ENCODE results near the gene MIA.

MIA gene

GRCh38 chr19:40742477-40742876 is 32.8 kb upstream of the MIA start:
- Histone ChIP-seq H3K27me3 (ENCODE audit: insufficient read depth, low read length) (no peaks in the 10 kb centered on the region), H2AFZ (ENCODE audit: low read depth, low read length) (no peak overlapping the region), H3K36me3 (ENCODE audit: insufficient read depth, low read length) (peaks cover 22% of the 10 kb centered on the region), H3K4me1 (ENCODE audit: insufficient read depth, low read length) (no peaks in the 10 kb centered on the region), H3K4me3 (ENCODE audit: low read length) (no peak overlapping the region), H3K9me3 (ENCODE audit: low read length) (no peaks in the 10 kb centered on the region)

DNA sequence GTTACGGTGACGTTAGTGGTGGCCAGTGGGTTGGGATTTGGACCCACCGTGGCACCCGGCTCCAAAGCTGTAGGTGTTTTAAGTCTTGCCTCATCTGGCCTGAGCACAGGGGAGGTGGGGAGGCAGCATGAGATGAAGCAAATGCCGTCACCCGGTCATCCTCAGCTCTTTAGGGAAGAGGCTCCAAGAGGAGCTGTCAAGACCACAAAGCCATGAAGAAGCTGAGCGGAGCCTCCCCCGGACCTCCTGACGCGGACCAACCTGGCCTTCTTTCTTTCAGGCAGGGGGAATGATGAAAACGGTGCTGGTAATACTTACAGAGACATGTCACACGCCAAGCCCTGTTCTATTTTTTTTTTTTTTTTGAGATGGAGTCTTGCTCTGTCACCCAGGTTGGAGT is 32.4 kb upstream of the MIA start:
- Histone ChIP-seq H3K36me3 (ENCODE audit: insufficient read depth, low read length) (peaks cover 21% of the 10 kb centered on the region), H3K9me3 (ENCODE audit: low read length) (no peaks in the 10 kb centered on the region), H3K27me3 (ENCODE audit: insufficient read depth, low read length) (no peaks in the 10 kb centered on the region), H3K4me1 (ENCODE audit: insufficient read depth, low read length) (no peaks in the 10 kb centered on the region), H2AFZ (ENCODE audit: low read depth, low read length) (no peak overlapping the region), H3K4me3 (ENCODE audit: low read length) (no peak overlapping the region)

DNA sequence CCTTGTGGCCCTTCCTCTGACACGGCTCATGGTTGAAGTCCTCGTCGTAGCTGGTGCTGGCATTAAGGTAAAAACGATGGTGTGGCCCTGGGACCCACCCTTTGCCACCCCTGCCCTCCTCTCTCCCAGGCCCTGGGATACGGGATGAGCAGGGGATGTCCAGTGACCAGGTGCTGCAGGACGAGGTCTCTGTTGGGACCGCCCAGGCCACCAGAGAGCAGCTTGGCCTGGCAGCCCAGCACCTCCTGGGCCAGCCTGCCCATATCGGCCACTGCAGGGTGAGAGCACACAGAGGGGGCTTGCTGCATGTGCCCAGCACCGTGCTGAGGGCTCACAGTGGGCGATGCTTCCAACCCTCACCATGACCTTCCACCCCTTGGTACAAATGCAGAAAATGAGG is 31.4 kb upstream of the MIA start:
- Histone ChIP-seq H3K4me1 (ENCODE audit: insufficient read depth, low read length) (no peaks in the 10 kb centered on the region), H3K36me3 (ENCODE audit: insufficient read depth, low read length) (peaks cover 15% of the 10 kb centered on the region), H3K4me3 (ENCODE audit: low read length) (no peak overlapping the region), H2AFZ (ENCODE audit: low read depth, low read length) (no peak overlapping the region), H3K27me3 (ENCODE audit: insufficient read depth, low read length) (no peaks in the 10 kb centered on the region), H3K9me3 (ENCODE audit: low read length) (no peaks in the 10 kb centered on the region)

DNA sequence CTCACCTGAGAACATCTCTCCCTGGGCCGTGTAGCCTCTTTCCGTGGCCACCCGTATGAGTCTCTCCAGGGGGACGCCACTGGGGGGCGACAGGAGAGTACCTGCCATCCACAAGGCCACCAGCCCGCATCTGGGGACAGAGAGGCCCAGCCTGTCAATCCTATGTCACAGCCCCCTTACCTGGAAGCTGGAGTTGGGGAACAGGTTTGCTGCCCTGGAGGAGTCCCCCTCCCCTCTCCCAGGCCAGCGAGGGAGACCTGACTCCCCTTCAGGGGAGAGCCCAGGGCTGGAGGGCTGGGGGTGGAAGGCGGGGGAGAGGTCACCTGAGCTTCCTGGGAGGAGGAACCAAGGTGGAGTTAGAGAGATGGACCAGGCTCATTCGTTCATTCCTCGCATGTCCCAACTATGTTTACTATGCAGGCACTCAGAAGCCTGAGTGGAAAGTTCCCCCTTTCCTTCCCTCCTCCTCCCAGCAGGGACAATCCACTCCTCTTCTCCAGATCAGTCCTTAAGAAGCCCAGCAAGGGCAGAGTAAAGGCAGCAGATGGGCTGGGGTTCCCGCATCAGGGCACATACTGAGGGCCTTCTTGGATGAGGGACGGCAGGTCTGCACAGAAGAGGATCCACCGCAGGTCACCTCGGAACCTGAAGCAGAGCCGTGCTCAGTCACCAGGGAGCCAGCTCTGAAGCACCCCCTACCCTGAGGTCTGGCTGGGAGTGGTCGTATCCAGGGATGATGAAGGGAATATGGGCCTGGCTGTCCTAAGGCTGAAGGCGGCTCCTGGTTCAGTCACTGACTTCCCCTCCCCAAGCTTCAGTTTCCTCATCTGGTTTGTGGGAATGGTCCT is 30.5 kb upstream of the MIA start:
- Histone ChIP-seq H3K36me3 (ENCODE audit: insufficient read depth, low read length) (peaks cover 7% of the 10 kb centered on the region), H3K4me3 (ENCODE audit: low read length) (no peak overlapping the region), H3K27me3 (ENCODE audit: insufficient read depth, low read length) (no peaks in the 10 kb centered on the region), H2AFZ (ENCODE audit: low read depth, low read length) (no peak overlapping the region), H3K4me1 (ENCODE audit: insufficient read depth, low read length) (peaks cover 8% of the 10 kb centered on the region), H3K9me3 (ENCODE audit: low read length) (no peaks in the 10 kb centered on the region)

GRCh38 chr19:40745402-40745780 is 29.9 kb upstream of the MIA start:
- Histone ChIP-seq H3K27me3 (ENCODE audit: insufficient read depth, low read length) (no peaks in the 10 kb centered on the region), H2AFZ (ENCODE audit: low read depth, low read length) (no peak overlapping the region), H3K9me3 (ENCODE audit: low read length) (no peaks in the 10 kb centered on the region), H3K36me3 (ENCODE audit: insufficient read depth, low read length) (peaks cover 4% of the 10 kb centered on the region), H3K4me3 (ENCODE audit: low read length) (no peak overlapping the region), H3K4me1 (ENCODE audit: insufficient read depth, low read length) (peaks cover 12% of the 10 kb centered on the region)

- peaks cover 15% of the 10 kb centered on the region for H3K4me1 ChIP-seq (ENCODE audit: insufficient read depth, low read length)
These were observed 27.8 kb upstream of the MIA start for GRCh38 chr19:40747536-40747935.

DNA sequence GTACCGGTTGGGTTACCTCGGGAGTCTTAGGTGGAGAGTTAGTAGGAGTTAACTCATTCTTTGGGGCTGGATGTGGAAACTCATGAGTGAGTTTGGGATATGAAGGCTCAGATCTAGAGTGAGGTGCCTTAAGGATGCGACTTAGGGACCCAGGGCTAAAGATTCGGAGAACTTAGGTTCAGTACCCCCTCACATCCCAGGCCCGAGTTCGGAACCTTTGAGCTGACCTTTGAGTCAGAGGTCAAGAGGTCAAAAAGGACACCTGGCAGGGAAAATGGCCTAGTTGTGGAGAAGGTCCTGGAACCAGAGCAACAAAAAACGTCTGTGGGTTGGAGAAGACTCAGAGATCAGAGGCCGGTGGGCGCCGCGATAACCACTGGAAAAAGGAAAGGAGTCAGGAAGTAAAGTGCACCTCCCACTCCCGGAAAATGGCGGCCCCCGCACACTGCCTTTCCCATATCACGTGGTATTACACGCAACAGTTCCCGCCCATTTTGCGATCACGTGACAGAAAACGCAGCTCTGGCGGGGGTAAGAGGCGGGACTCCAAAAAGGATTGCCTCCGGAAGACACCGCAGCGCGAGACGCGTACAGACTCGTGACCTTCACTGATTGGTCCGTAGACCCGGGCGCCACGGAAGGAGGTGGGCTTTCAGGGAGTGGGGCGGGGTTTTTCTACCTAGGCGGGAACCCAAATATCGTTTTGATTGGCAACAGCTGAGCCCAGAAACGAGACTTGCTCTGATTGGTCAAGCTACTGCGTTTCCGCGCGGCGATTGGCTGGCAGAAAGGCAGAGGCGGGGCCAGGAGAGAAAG is 25.1 kb upstream of the MIA start, which contains the start of gene ACTMAP:
ACTMAP (minus strand) TSS at position 420 of the 816 bp plus-strand sequence. CDS start 674 bp downstream, outside the sequence.
- peaks cover 18% of the 10 kb centered on the region for H3K4me1 ChIP-seq (ENCODE audit: insufficient read depth, low read length)
- H3K27me3 ChIP-seq (ENCODE audit: insufficient read depth, low read length): no peaks in the 10 kb centered on the region
- H2AFZ ChIP-seq (ENCODE audit: low read depth, low read length): no peak within 1 kb of the TSS
- H3K4me3 ChIP-seq (ENCODE audit: low read length): peak within 1 kb of the TSS; percentile 96
- H3K36me3 ChIP-seq (ENCODE audit: insufficient read depth, low read length): peaks cover 22% of the 10 kb centered on the region
- no peaks in the 10 kb centered on the region for H3K9me3 ChIP-seq (ENCODE audit: low read length)

More at GRCh38 chr19:40747536-40747935, 27.8 kb upstream of the MIA start:
- Histone ChIP-seq H3K36me3 (ENCODE audit: insufficient read depth, low read length) (peaks cover 9% of the 10 kb centered on the region), H2AFZ (ENCODE audit: low read depth, low read length) (no peak overlapping the region), H3K27me3 (ENCODE audit: insufficient read depth, low read length) (no peaks in the 10 kb centered on the region), H3K9me3 (ENCODE audit: low read length) (no peaks in the 10 kb centered on the region), H3K4me3 (ENCODE audit: low read length) (no peak overlapping the region)

GRCh38 chr19:40750874-40751537 is 24.3 kb upstream of the MIA start, which contains the start of gene SNRPA:
SNRPA (plus strand) TSS chr19:40751203; CDS start chr19:40751409, 206 bp downstream.
- H3K4me1 ChIP-seq (ENCODE audit: insufficient read depth, low read length): peaks cover 18% of the 10 kb centered on the region
- H3K9me3 ChIP-seq (ENCODE audit: low read length): no peaks in the 10 kb centered on the region
- peaks cover 29% of the 10 kb centered on the region for H3K36me3 ChIP-seq (ENCODE audit: insufficient read depth, low read length)
- H3K27me3 ChIP-seq (ENCODE audit: insufficient read depth, low read length): no peaks in the 10 kb centered on the region
- H3K4me3 ChIP-seq (ENCODE audit: low read length): peak within 1 kb of the TSS; percentile 96
- no peak within 1 kb of the TSS for H2AFZ ChIP-seq (ENCODE audit: low read depth, low read length)

- H3K36me3 ChIP-seq (ENCODE audit: insufficient read depth, low read length): peaks cover 42% of the 10 kb centered on the region
- no peaks in the 10 kb centered on the region for H3K9me3 ChIP-seq (ENCODE audit: low read length)
- peak overlapping the region; percentile 96 for H3K4me3 ChIP-seq (ENCODE audit: low read length)
- no peak overlapping the region for H2AFZ ChIP-seq (ENCODE audit: low read depth, low read length)
- H3K27me3 ChIP-seq (ENCODE audit: insufficient read depth, low read length): no peaks in the 10 kb centered on the region
- peaks cover 18% of the 10 kb centered on the region for H3K4me1 ChIP-seq (ENCODE audit: insufficient read depth, low read length)
These were observed 23.0 kb upstream of the MIA start for GRCh38 chr19:40752257-40752781.

GRCh38 chr19:40754611-40755247 is 20.6 kb upstream of the MIA start:
- no peak overlapping the region for H3K4me3 ChIP-seq (ENCODE audit: low read length)
- no peak overlapping the region for H2AFZ ChIP-seq (ENCODE audit: low read depth, low read length)
- H3K4me1 ChIP-seq (ENCODE audit: insufficient read depth, low read length): peaks cover 10% of the 10 kb centered on the region
- peaks cover 59% of the 10 kb centered on the region for H3K36me3 ChIP-seq (ENCODE audit: insufficient read depth, low read length)
- no peaks in the 10 kb centered on the region for H3K9me3 ChIP-seq (ENCODE audit: low read length)
- no peaks in the 10 kb centered on the region for H3K27me3 ChIP-seq (ENCODE audit: insufficient read depth, low read length)

GRCh38 chr19:40755248-40755624 is 20.1 kb upstream of the MIA start:
- Histone ChIP-seq H3K27me3 (ENCODE audit: insufficient read depth, low read length) (no peaks in the 10 kb centered on the region), H3K4me3 (ENCODE audit: low read length) (no peak overlapping the region), H3K9me3 (ENCODE audit: low read length) (no peaks in the 10 kb centered on the region), H3K36me3 (ENCODE audit: insufficient read depth, low read length) (peaks cover 64% of the 10 kb centered on the region), H3K4me1 (ENCODE audit: insufficient read depth, low read length) (peaks cover 6% of the 10 kb centered on the region), H2AFZ (ENCODE audit: low read depth, low read length) (no peak overlapping the region)

DNA sequence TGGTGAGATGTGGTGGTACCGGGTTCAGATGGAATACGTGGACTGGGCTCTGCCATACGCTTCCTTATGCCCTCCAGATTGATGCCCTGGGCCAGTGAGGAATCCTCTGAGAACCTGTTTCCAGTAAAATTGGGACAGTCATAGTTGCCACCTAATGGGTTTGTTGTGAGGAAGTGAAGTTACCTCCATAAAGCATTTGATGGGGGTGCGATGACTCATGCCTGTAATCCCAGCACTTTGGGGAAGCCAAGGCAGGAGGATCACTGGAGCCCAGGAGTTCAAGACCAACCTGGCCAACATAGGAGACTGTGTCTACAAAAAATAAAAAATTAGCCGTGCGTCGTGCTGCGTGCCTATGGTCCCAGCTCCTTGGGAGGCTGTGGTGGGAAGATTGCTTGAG is 19.5 kb upstream of the MIA start:
- peaks cover 70% of the 10 kb centered on the region for H3K36me3 ChIP-seq (ENCODE audit: insufficient read depth, low read length)
- no peaks in the 10 kb centered on the region for H3K27me3 ChIP-seq (ENCODE audit: insufficient read depth, low read length)
- H2AFZ ChIP-seq (ENCODE audit: low read depth, low read length): no peak overlapping the region
- peaks cover 6% of the 10 kb centered on the region for H3K4me1 ChIP-seq (ENCODE audit: insufficient read depth, low read length)
- H3K9me3 ChIP-seq (ENCODE audit: low read length): no peaks in the 10 kb centered on the region
- H3K4me3 ChIP-seq (ENCODE audit: low read length): no peak overlapping the region
